Sigmoid colon (tissue), 7 donors: ENCODE results near the gene SERINC5. TPM values are rescaled to one million over a fixed set of nuclear protein-coding genes. Genes with fewer than 3 reads are reported as not detected.

Experiments
- DNase-seq: peaks from one replicate; pipeline ENCODE4 v3.0.0-alpha.2; 2019
- H3K27ac ChIP-seq, 4 donors: fragments of 200-600 bp; sonication (generic); one replicate each; pipeline ENCODE4 v1.5.1; 2016 to 2019; ENCODE audit warnings: mild to moderate bottlenecking in 1 of 4
- H3K27me3 ChIP-seq, 3 donors: fragments of 200-600 bp; sonication (generic); one replicate each; pipeline ENCODE4 v1.5.1; 2019; ENCODE audit warnings: mild to moderate bottlenecking in 1 of 3
- H3K36me3 ChIP-seq, 4 donors: fragments of 200-600 bp; sonication (generic); one replicate each; pipeline ENCODE4 v1.5.1; 2016 to 2019
- H3K4me1 ChIP-seq, 4 donors: fragments of 200-600 bp; sonication (generic); one replicate each; pipeline ENCODE4 v1.5.1; 2017 to 2019
- H3K4me3 ChIP-seq, 4 donors: fragments of 200-600 bp; sonication (generic); one replicate each; pipeline ENCODE4 v1.5.1; 2017 to 2019; ENCODE audit warnings: mild to moderate bottlenecking in 2 of 4, moderate library complexity in 1 of 4
- H3K9me3 ChIP-seq, 4 donors: fragments of 200-600 bp in 3 of 4; sonication (generic) in 3 of 4; one replicate each; pipeline versions ENCODE4 v1.5.1 to v1.6.1; 2013 to 2019
- EP300 ChIP-seq, 4 donors: sonication (generic); formaldehyde crosslinking; IDR thresholded peaks; one replicate each; pipeline ENCODE4 v1.6.1; 2017; ENCODE audit warnings: antibody characterized with exemption in 4 of 4
- POLR2A ChIP-seq, 2 donors: fragments of 450-650 bp; IDR thresholded peaks; one replicate each; pipeline ENCODE4 v1.6.1; 2016; ENCODE audit warnings: antibody characterized with exemption in 2 of 2, mild to moderate bottlenecking in 2 of 2, moderate library complexity in 2 of 2
- POLR2AphosphoS5 ChIP-seq, 4 donors: sonication (generic); formaldehyde crosslinking; IDR thresholded peaks; one replicate each; pipeline ENCODE4 v1.6.1; 2017; ENCODE audit warnings: antibody characterized with exemption in 4 of 4
- WGBS, 2 donors: extraction: QIAGEN DNeasy Blood & Tissue Kit; methylation state at CpG; one replicate each; pipeline ENCODE4 v1.1.7; 2013; 5-methylcytosine and 5-hydroxymethylcytosine counted together
- intact Hi-C: fragments of 100-400 bp; cut with DNase I; formaldehyde crosslinking; loops from one replicate; pipeline ENCODE4 v1.15.1; 2023
- polyA plus RNA-seq, 3 donors: library from polyadenylated mRNA; stranded (reverse); fragments of 200-250 nt; gene quantifications; one replicate each; pipeline ENCODE4 v1.2.3, GENCODE V29; 2013
- total RNA-seq, 4 donors: library from RNA; depleted of rRNA; stranded (reverse); fragments of >200 nt; gene quantifications; one replicate each; pipeline ENCODE4 v1.1.0, GENCODE V29; 2016
- TF ChIP-seq, protein P1 (sequence below), 4 experiments: fragments of 450-650 bp in 3 of 4; fragments of 200-600 bp in 1 of 4; IDR thresholded peaks; one replicate each; pipeline ENCODE4 v1.5.1; 2016 to 2019; ENCODE audit warnings: antibody characterized with exemption in 4 of 4, mild to moderate bottlenecking in 3 of 4, moderate library complexity in 2 of 4
- donor health status: healthy with polysubstance abuse.
- donor health status: Bipolar disorder and iron deficiency.
- donor health status: healthy.

Gene SERINC5
- total and polyA plus RNA-seq, 7 donors, result 3.6 to 25.9 (median 9.6) TPM

DNA sequence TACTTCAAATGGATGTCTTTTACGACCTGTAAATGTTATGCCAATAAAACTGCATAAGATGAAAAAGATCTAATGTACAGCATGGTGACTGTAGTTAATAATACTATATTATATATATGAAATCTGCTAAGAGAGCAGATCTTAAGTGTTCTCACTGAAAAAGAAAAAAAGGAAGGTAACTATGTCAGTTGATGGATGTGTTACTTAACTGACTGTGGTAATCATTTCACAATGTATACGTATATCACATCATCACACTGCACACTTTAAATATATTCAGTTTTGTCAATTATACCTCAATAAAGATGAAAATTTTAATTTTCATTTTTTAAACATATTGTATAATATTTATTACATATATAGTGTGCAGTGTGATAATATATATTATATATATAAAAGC is 188.8 kb downstream of the SERINC5 start:
- Histone ChIP-seq H3K4me3 (no peak overlapping the region), H3K27me3 (no peaks in the 10 kb centered on the region), H3K36me3 (no peaks in the 10 kb centered on the region), H3K9me3 (no peaks in the 10 kb centered on the region), H3K4me1 (no peaks in the 10 kb centered on the region), H3K27ac (no peak overlapping the region)
- intact Hi-C loops, result no loop called here
- WGBS, 2 donors, result 55 to 70% methylated on average over 2 of the region's 2 CpGs
- DNase-seq, result no peak
- TF ChIP-seq, protein P1, sequence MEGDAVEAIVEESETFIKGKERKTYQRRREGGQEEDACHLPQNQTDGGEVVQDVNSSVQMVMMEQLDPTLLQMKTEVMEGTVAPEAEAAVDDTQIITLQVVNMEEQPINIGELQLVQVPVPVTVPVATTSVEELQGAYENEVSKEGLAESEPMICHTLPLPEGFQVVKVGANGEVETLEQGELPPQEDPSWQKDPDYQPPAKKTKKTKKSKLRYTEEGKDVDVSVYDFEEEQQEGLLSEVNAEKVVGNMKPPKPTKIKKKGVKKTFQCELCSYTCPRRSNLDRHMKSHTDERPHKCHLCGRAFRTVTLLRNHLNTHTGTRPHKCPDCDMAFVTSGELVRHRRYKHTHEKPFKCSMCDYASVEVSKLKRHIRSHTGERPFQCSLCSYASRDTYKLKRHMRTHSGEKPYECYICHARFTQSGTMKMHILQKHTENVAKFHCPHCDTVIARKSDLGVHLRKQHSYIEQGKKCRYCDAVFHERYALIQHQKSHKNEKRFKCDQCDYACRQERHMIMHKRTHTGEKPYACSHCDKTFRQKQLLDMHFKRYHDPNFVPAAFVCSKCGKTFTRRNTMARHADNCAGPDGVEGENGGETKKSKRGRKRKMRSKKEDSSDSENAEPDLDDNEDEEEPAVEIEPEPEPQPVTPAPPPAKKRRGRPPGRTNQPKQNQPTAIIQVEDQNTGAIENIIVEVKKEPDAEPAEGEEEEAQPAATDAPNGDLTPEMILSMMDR (IDR thresholded peaks at IDR 0.05), result no peak
- TF ChIP-seq POLR2AphosphoS5 (IDR thresholded peaks at IDR 0.05) (no peak), POLR2A (IDR thresholded peaks at IDR 0.05) (no peak), EP300 (IDR thresholded peaks at IDR 0.05) (no peak)

DNA sequence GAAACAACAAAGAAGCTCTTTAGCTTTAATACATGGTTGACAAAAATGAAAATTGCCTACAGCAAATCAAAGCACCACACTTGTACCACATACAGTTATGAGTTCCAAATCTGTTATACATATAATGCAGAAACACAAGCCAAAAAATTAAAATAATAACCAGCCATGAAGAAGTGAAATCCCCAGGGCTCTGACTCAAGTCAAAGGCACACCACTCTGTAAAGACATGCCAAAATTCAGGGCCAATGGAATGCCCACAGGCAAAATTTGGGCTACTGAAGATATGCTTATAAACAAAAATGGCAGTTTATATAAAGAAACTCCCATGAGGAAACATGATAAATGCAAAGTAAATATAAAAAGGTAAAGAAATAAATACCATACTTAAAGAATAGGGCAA is 191.7 kb downstream of the SERINC5 start:
- intact Hi-C loops, result no loop called here
- no peaks in the 10 kb centered on the region for H3K9me3 ChIP-seq
- DNase-seq, result no peak
- no peaks in the 10 kb centered on the region for H3K27me3 ChIP-seq
- TF ChIP-seq, protein P1 (IDR thresholded peaks at IDR 0.05), result no peak
- no peak for TF ChIP-seq POLR2A (IDR thresholded peaks at IDR 0.05)
- no peak for TF ChIP-seq POLR2AphosphoS5 (IDR thresholded peaks at IDR 0.05)
- no peak for TF ChIP-seq EP300 (IDR thresholded peaks at IDR 0.05)
- no peaks in the 10 kb centered on the region for H3K4me1 ChIP-seq
- no peak overlapping the region for H3K27ac ChIP-seq
- no peaks in the 10 kb centered on the region for H3K36me3 ChIP-seq
- no peak overlapping the region for H3K4me3 ChIP-seq

Other genes starting within 250 kb of the SERINC5 start
- gene THBS4, start 220.7 kb downstream of the SERINC5 start, total RNA-seq, result 100 to 1,000 TPM in 2 of 4 donors, 10 to 100 TPM in 2; 55.3 to 585 (median 105) TPM
- gene THBS4, start 220.7 kb downstream of the SERINC5 start, polyA plus RNA-seq, result 10 to 100 TPM in 1 of 3 donors, 1 to 10 TPM in 1, not detected in 1; 3.8 to 10.2 TPM
- not detected for gene SPZ1, start 64.0 kb upstream of the SERINC5 start, total RNA-seq
- gene SPZ1, start 64.0 kb upstream of the SERINC5 start, polyA plus RNA-seq, result not detected
- gene ZFYVE16, start 152.0 kb upstream of the SERINC5 start, total RNA-seq, result 10 to 100 TPM; 29.6 to 43.2 (median 34.4) TPM
- 10 to 100 TPM in 1 of 3 donors, 1 to 10 TPM in 2; 8.6 to 20.4 (median 9.1) TPM for gene ZFYVE16, start 152.0 kb upstream of the SERINC5 start, polyA plus RNA-seq
- gene FAM151B, start 232.1 kb upstream of the SERINC5 start, total RNA-seq, result 1 to 10 TPM; 1.6 to 3.3 (median 2.9) TPM
- gene FAM151B, start 232.1 kb upstream of the SERINC5 start, polyA plus RNA-seq, result 1 to 10 TPM in 1 of 3 donors, under 1 TPM in 2; 0.46 to 1.2 (median 0.60) TPM